ENCODE measurements around the gene KCNMA1. TPM values are rescaled to one million over a fixed set of nuclear protein-coding genes. Genes with fewer than 3 reads are reported as not detected.
"Not testable (repeated sequence)": the region's sequence is repeated elsewhere in the genome, so short reads cannot be mapped to it uniquely, and the experiment has no call there.

KCNMA1 gene
- total RNA-seq, 4 donors from 2014 or later, result 68.4 to 170 (median 119) TPM

DNA sequence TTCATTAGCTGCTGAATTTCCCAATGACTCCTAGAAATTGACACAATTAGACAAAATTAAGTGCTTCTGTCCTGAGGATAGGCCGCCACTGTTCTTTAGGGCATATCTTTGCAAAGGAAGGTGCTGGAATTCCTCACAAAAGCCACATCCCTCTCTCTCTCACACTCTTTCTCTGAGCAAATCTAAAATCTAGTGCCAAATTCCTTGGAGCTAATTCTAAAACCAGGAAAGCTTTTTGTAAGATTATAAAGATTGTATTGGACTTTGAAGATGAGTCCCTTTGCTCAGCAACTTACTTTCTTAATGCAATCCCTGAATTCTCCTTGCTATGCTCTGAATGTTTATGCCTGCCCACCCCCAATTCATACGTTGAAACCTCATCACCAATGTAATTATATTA, 288.9 kb downstream of the KCNMA1 start:
- TF ChIP-seq POLR2AphosphoS5 (IDR thresholded peaks at IDR 0.05) (no peak), CTCF (IDR thresholded peaks at IDR 0.05) (no peak), EP300 (IDR thresholded peaks at IDR 0.05; ENCODE audit: low read depth) (no peak), POLR2A (IDR thresholded peaks at IDR 0.05) (no peak)
- intact Hi-C loops (cut with DNase I; ENCODE audit: low total_unique reads) (no loop called here), in situ Hi-C loops (cut with MboI; ENCODE audit: low pct_ligation_motif_present in 1 of 4, low pct_unique_long_range_greater_than_20kb in 1 of 4, low sequenced_read_pairs in 3 of 4) (no loop called here)
- H3K4me1 ChIP-seq, result peaks cover 4 to 14% (median 6%) of the 10 kb centered on the region in 4 donors
- 79 to 87% methylated on average over 2 of the region's 2 CpGs for WGBS, 2 donors (ENCODE audit: low coverage in 1 of 2)
- DNase-seq, result no peak
- no peak overlapping the region for H3K4me3 ChIP-seq
- no peaks in the 10 kb centered on the region for H3K36me3 ChIP-seq
- no peaks in the 10 kb centered on the region for H3K9me3 ChIP-seq
- no peaks in the 10 kb centered on the region for H3K27me3 ChIP-seq
- no peak overlapping the region for H3K27ac ChIP-seq

- no peak for DNase-seq
- H3K9me3 ChIP-seq, result no peaks in the 10 kb centered on the region
- no peak for TF ChIP-seq CTCF (IDR thresholded peaks at IDR 0.05)
- in situ Hi-C loops (cut with MboI; ENCODE audit: low pct_ligation_motif_present in 1 of 4, low pct_unique_long_range_greater_than_20kb in 1 of 4, low sequenced_read_pairs in 3 of 4) (no loop called here), intact Hi-C loops (cut with DNase I; ENCODE audit: low total_unique reads) (no loop called here)
- H3K4me3 ChIP-seq, result no peak overlapping the region
- H3K27ac ChIP-seq, result no peak overlapping the region
- no peaks in the 10 kb centered on the region for H3K36me3 ChIP-seq
- H3K27me3 ChIP-seq, result no peaks in the 10 kb centered on the region
- WGBS, 2 donors (ENCODE audit: low coverage in 1 of 2), result 79 to 95% methylated on average over 4 to 6 of the region's 6 CpGs
- H3K4me1 ChIP-seq, result peaks cover 4 to 14% (median 6%) of the 10 kb centered on the region in 4 donors
Observed at GRCh38 chr10:77348082-77348481, 289.5 kb downstream of the KCNMA1 start.

DNA sequence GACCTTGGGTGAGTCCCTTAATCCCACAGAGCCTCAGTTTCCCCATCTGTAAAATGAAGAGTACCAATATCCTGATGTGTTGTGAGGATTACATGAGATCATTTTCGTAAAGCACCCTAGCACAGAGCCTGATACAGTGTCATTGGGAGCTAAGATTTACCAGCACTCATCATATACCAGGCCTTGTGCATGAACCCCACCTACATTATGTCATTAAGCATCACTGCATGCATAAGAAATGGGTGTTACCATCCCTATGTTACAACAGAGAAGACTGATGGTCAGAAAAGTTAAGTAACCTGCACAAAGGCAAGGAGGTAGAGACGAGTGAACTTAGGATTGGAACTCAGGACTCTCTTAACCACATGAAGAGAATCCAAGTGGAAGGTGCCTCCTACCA, 290.6 kb downstream of the KCNMA1 start:
- WGBS, 2 donors (ENCODE audit: low coverage in 1 of 2), result 36% methylated on average over 2 of the region's 2 CpGs; no CpG with 5 or more reads in 1 of the 2 donors
- H3K9me3 ChIP-seq, result no peaks in the 10 kb centered on the region
- no peaks in the 10 kb centered on the region for H3K36me3 ChIP-seq
- H3K27ac ChIP-seq, result no peak overlapping the region
- in situ Hi-C loops (cut with MboI; ENCODE audit: low pct_ligation_motif_present in 1 of 4, low pct_unique_long_range_greater_than_20kb in 1 of 4, low sequenced_read_pairs in 3 of 4), result no loop called here
- intact Hi-C loops (cut with DNase I; ENCODE audit: low total_unique reads), result no loop called here
- H3K27me3 ChIP-seq, result no peaks in the 10 kb centered on the region
- DNase-seq, result no peak
- no peak overlapping the region for H3K4me3 ChIP-seq
- peaks cover 4 to 14% (median 6%) of the 10 kb centered on the region in 4 donors for H3K4me1 ChIP-seq
- TF ChIP-seq POLR2A (IDR thresholded peaks at IDR 0.05) (no peak), CTCF (IDR thresholded peaks at IDR 0.05) (no peak), EP300 (IDR thresholded peaks at IDR 0.05; ENCODE audit: low read depth) (no peak), POLR2AphosphoS5 (IDR thresholded peaks at IDR 0.05) (no peak)

DNA sequence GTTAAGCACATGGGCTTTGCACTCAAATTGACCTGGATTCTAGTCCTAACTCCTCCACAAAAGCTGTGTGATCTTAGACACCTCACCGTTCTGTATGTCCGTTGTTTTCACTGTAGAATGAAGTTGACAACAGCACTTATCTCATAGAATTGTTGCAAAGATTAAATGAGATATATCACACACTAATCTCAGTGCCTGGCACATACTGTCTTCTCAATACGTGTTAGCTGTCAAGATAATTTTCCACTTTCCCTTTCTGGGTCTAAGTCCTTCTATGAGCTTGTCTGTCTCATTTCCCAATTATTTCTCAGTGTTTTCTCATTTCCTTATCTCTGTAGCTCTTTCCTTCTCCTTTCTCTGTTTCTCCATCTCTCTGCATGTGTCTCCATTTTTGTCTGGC, 296.6 kb downstream of the KCNMA1 start:
- Histone ChIP-seq H3K27me3 (no peaks in the 10 kb centered on the region), H3K4me3 (no peak overlapping the region), H3K9me3 (no peaks in the 10 kb centered on the region), H3K27ac (no peak overlapping the region), H3K4me1 (no peaks in the 10 kb centered on the region), H3K36me3 (no peaks in the 10 kb centered on the region)
- in situ Hi-C loops (cut with MboI; ENCODE audit: low pct_ligation_motif_present in 1 of 4, low pct_unique_long_range_greater_than_20kb in 1 of 4, low sequenced_read_pairs in 3 of 4), result no loop called here
- TF ChIP-seq CTCF (IDR thresholded peaks at IDR 0.05) (no peak), EP300 (IDR thresholded peaks at IDR 0.05; ENCODE audit: low read depth) (no peak), POLR2AphosphoS5 (IDR thresholded peaks at IDR 0.05) (no peak), POLR2A (IDR thresholded peaks at IDR 0.05) (no peak)
- WGBS, 2 donors (ENCODE audit: low coverage in 1 of 2), result 78 to 84% methylated on average over 3 of the region's 3 CpGs
- intact Hi-C loops (cut with DNase I; ENCODE audit: low total_unique reads), result no loop called here
- DNase-seq, result no peak

GRCh38 chr10:77339872-77340271, 297.7 kb downstream of the KCNMA1 start:
- DNase-seq; intact Hi-C loops (cut with DNase I; ENCODE audit: low total_unique reads); H3K27me3 ChIP-seq; H3K36me3 ChIP-seq; H3K4me1 ChIP-seq; H3K4me3 ChIP-seq; H3K27ac ChIP-seq; H3K9me3 ChIP-seq; in situ Hi-C loops (cut with MboI; ENCODE audit: low pct_ligation_motif_present in 1 of 4, low pct_unique_long_range_greater_than_20kb in 1 of 4, low sequenced_read_pairs in 3 of 4): not testable (repeated sequence)
